ENCODE results near the gene SYNE2. TPM values are rescaled to one million over a fixed set of nuclear protein-coding genes. Genes with fewer than 3 reads are reported as not detected.

Gene SYNE2
- total RNA-seq, 1 donor from 2014 or later: 105 TPM

DNA sequence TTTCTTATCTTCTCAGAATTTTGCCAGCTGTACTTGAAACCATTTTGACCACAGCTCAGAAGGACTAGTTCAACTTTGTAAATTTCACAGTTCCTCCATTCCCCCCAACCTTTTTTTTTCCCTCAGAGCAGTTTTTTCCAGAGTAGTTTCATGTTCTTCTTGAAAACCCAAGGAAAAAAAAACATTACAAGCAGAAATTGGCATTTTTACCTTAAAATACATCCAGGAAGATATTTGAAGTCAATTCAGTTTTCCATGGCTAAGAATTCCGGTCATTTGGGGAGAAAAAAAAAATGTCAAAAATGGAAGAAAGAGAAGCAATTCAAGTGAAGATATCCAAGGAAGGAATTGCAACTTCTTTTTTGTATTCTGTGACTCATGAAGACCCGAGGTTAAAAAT lies 39.5 kb downstream of the SYNE2 start:
- H4K20me1 ChIP-seq (ENCODE audit: low read depth): peaks cover 46% of the 10 kb centered on the region
- H3K79me2 ChIP-seq (ENCODE audit: low read depth): peaks cover 87% of the 10 kb centered on the region
- H3F3A ChIP-seq (ENCODE audit: low read depth): peaks cover 10% of the 10 kb centered on the region
- DNase-seq (ENCODE audit: low spot score): no peak
- H3K36me3 ChIP-seq: no peaks in the 10 kb centered on the region
- Mint-ChIP-seq H3K27ac (no peak overlapping the region), H3K36me3 (peaks cover 2% of the 10 kb centered on the region), H3K27me3 (ENCODE audit: insufficient read depth, low read depth) (peaks cover 7% of the 10 kb centered on the region), H3K4me1 (peaks cover 25% of the 10 kb centered on the region), H3K4me3 (no peak overlapping the region), H3K9me3 (no peaks in the 10 kb centered on the region)
- H3K9me3 ChIP-seq (ENCODE audit: low read depth): no peaks in the 10 kb centered on the region
- no peak overlapping the region for H3K9ac ChIP-seq
- no peaks in the 10 kb centered on the region for H3K27me3 ChIP-seq
- peaks cover 28% of the 10 kb centered on the region for H3K4me1 ChIP-seq
- no peak overlapping the region for H3K4me3 ChIP-seq
- TF ChIP-seq, protein P1, sequence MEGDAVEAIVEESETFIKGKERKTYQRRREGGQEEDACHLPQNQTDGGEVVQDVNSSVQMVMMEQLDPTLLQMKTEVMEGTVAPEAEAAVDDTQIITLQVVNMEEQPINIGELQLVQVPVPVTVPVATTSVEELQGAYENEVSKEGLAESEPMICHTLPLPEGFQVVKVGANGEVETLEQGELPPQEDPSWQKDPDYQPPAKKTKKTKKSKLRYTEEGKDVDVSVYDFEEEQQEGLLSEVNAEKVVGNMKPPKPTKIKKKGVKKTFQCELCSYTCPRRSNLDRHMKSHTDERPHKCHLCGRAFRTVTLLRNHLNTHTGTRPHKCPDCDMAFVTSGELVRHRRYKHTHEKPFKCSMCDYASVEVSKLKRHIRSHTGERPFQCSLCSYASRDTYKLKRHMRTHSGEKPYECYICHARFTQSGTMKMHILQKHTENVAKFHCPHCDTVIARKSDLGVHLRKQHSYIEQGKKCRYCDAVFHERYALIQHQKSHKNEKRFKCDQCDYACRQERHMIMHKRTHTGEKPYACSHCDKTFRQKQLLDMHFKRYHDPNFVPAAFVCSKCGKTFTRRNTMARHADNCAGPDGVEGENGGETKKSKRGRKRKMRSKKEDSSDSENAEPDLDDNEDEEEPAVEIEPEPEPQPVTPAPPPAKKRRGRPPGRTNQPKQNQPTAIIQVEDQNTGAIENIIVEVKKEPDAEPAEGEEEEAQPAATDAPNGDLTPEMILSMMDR (IDR thresholded peaks at IDR 0.05): no peak
- TF ChIP-seq EZH2phosphoT487 (IDR thresholded peaks at IDR 0.05) (no peak), EZH2 (IDR thresholded peaks at IDR 0.05) (no peak)
- H3K27ac ChIP-seq: no peak overlapping the region
- H3K4me2 ChIP-seq: no peak overlapping the region
- H2AFZ ChIP-seq (replicated peaks): no peak overlapping the region

DNA sequence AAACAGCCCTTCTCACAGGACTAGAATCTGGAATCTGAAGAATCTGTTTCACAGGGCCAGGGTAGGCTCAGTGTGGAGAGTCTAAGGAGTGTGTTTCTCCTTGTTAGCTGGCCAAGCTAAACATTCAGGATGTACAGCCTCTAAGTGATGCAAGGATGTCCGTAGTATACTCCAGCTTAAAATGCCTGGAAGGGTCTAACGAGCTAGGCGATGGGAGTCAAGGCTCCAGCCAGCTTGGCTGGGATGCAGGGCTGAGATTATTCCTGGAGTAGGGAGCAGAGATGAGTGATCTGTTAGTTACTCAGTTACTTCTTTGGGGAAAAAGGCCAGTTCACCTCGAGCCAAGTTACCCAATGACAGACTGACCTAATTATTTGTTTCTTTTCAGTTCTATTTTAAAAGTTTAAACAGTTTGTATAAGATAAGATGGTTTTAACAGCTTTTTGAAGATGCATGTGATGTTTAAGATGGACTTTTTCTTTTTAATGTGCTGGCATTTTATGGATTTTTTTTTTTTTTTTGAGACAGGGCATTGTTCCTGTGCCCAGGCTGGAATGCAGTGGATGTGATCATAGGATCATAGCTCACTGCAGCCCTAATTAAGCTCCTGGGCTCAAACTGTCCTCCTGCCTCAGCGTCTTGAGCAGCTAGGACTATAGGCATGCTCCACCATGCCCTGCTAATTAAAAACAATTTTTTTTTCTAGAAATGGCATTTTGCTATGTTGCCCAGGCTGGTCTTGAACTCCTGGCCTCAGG lies 41.1 kb downstream of the SYNE2 start:
- no peaks in the 10 kb centered on the region for H3K9me3 ChIP-seq (ENCODE audit: low read depth)
- no peaks in the 10 kb centered on the region for H3K27me3 ChIP-seq
- H3K36me3 Mint-ChIP-seq: peaks cover 4% of the 10 kb centered on the region
- peaks cover 29% of the 10 kb centered on the region for H3K4me1 Mint-ChIP-seq
- H3K27me3 Mint-ChIP-seq (ENCODE audit: insufficient read depth, low read depth): peaks cover 8% of the 10 kb centered on the region
- H3K36me3 ChIP-seq: no peaks in the 10 kb centered on the region
- H2AFZ ChIP-seq (replicated peaks): no peak overlapping the region
- no peak overlapping the region for H3K9ac ChIP-seq
- no peak overlapping the region for H3K4me2 ChIP-seq
- peaks cover 10% of the 10 kb centered on the region for H3F3A ChIP-seq (ENCODE audit: low read depth)
- H4K20me1 ChIP-seq (ENCODE audit: low read depth): peaks cover 46% of the 10 kb centered on the region
- H3K27ac ChIP-seq: no peak overlapping the region
- no peak overlapping the region for H3K4me3 ChIP-seq
- H3K9me3 Mint-ChIP-seq: no peaks in the 10 kb centered on the region
- H3K79me2 ChIP-seq (ENCODE audit: low read depth): peaks cover 86% of the 10 kb centered on the region
- H3K27ac Mint-ChIP-seq: no peak overlapping the region
- peak; percentile 34 for DNase-seq (ENCODE audit: low spot score)
- TF ChIP-seq EZH2phosphoT487 (IDR thresholded peaks at IDR 0.05): no peak
- TF ChIP-seq, protein P1 (IDR thresholded peaks at IDR 0.05): no peak
- TF ChIP-seq EZH2 (IDR thresholded peaks at IDR 0.05): no peak
- peaks cover 28% of the 10 kb centered on the region for H3K4me1 ChIP-seq
- no peak overlapping the region for H3K4me3 Mint-ChIP-seq

DNA sequence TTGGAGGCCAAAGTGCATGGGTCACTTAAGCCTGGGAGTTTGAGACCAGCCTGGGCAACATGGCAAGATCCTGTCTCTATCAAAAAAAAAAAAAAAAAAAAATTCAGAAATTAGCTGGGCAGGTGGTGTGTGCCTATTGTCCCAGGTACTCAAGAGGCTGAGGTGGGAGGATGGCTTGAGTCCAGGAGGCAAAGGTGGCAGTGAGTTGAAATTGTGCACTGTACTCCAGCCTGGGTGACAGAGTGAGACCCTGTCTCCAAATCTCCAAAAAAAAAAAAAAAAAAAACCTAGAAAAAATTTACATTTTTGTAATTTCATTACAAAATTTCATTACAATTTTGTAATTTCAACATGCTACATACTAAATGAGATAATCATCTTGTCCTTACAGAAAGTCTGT lies 42.7 kb downstream of the SYNE2 start:
- peaks cover 11% of the 10 kb centered on the region for H3K36me3 Mint-ChIP-seq
- Histone ChIP-seq H4K20me1 (ENCODE audit: low read depth) (peaks cover 40% of the 10 kb centered on the region), H3K9ac (no peak overlapping the region), H3K27ac (no peak overlapping the region), H3K79me2 (ENCODE audit: low read depth) (peaks cover 85% of the 10 kb centered on the region), H3F3A (ENCODE audit: low read depth) (peaks cover 7% of the 10 kb centered on the region), H3K4me3 (no peak overlapping the region), H3K4me1 (peaks cover 18% of the 10 kb centered on the region), H3K27me3 (no peaks in the 10 kb centered on the region), H3K36me3 (no peaks in the 10 kb centered on the region), H3K4me2 (no peak overlapping the region), H3K9me3 (ENCODE audit: low read depth) (no peaks in the 10 kb centered on the region), H2AFZ (replicated peaks) (no peak overlapping the region)
- H3K4me1 Mint-ChIP-seq: peaks cover 25% of the 10 kb centered on the region
- H3K4me3 Mint-ChIP-seq: no peak overlapping the region
- no peak overlapping the region for H3K27ac Mint-ChIP-seq
- no peak for DNase-seq (ENCODE audit: low spot score)
- peaks cover 7% of the 10 kb centered on the region for H3K9me3 Mint-ChIP-seq
- no peak for TF ChIP-seq EZH2 (IDR thresholded peaks at IDR 0.05)
- no peak for TF ChIP-seq EZH2phosphoT487 (IDR thresholded peaks at IDR 0.05)
- TF ChIP-seq, protein P1 (IDR thresholded peaks at IDR 0.05): no peak
- peaks cover 8% of the 10 kb centered on the region for H3K27me3 Mint-ChIP-seq (ENCODE audit: insufficient read depth, low read depth)

All from neural progenitor cell (in vitro differentiated cells).